ENCODE data around the gene EEFSEC.

EEFSEC gene

DNA sequence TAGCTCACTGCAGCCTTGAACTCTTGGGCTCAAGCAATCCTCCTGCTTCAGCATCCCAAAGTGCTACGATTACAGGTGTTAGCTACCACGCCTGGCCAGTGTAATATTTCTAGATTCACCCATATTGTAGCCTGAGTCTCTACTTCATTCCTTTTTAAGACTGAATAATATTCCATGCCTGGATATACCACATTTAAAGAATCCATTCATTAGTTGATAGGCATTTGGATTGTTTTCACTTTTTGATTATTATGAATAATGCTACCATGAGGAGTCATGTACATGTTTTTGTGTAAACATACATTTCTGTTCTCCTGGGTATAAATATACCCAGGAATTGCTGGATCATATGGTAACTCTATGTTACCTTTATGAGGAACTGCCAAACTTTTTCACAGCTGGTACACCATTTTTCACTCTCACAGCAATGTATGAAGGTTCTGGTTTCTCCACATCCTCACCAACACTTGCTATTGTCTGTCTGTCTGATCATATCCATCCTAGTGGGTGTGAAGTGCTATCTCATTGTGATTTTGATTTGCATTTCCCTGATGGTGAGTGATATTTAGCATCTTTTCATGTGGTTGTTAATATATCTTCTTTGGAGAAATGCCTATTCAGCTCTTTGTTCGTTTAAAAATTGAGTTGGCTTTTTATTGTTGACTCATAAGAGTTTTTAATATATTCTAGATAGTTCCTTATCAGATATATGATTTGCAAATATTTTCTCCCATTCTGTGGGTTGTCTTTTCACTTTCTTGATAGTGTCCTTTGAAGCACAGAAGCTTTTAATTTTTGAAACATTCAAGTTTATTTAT is 32.6 kb downstream of the EEFSEC start:
- no peak for DNase-seq (ENCODE audit: low read depth)

DNA sequence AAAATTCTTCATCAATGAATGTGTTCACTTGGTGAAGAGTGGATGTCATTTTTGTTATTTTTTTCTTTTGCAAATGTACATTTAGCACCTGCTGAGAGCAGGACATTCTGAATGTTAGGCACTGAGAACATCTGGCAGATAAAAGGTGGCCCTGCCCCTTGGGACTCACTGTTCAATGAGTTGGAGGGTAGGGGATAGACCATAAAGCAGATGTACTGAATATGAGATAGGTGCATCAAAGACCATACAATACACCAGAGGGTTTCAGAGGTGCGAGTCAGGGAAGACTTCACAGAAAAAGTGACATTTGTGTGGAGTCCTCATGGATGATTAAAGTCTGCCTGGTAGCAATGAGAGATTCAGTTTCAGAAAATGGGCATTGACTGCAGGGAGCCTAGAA is 34.2 kb downstream of the EEFSEC start:
- DNase-seq (ENCODE audit: low read depth): no peak

DNA sequence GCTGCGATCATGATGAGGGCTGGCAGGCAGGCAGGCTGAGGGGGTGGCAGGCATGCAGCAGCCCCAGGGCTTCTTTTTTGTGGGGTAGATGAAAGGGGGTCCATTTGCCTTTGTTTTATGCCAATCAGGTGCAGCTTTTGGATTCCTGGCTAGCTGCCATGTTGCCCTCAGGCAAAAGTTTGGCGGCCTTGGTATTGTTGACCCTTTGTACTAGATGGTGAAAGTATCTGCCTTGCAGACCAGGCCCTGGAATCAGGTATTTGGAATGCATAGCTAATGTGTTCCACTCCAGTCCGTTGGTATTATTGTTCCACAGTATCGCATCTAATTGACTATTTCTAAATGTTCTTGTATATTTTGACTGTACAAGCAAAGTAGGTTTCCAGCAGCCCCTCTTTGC is 35.0 kb downstream of the EEFSEC start:
- no peak for DNase-seq (ENCODE audit: low read depth)

DNA sequence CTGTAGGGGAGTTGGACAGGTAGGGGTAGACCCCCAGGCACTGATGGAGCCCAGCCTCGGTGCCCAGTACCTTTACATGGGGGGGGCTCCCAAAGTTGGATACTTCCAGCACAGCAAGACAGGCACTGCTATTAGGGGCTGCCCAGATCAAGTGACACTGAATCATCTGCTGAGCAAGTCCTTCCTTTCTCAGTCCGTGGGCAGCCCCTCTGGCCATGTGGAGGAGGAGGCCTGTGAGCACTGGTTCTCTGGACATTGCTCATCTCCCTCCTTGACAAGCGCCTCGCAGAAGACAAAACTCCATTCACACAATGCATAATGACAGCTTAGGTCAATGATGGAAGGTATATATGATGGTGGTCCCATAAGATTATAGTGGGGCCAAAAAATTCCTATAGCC is 35.7 kb downstream of the EEFSEC start:
- no peak for DNase-seq (ENCODE audit: low read depth)

DNA sequence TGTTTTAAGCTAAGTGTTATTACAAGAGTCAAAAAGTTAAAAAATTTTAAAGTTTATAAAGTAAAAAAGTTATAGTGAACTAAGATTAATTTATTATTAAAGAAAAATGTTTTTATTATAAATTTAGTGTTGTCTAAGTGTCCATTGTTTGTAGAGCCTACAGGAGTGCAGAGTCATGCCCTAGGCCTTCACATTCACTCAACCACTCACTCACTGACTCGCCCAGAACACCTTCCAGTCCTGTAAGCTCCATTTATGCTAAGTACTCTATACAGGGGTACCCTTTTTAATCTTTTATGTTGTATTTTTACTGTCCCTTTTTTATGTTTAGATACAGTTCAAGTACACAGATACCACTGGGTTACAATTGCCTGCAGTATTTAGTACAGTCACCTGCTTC is 37.2 kb downstream of the EEFSEC start:
- DNase-seq (ENCODE audit: low read depth): no peak

DNA sequence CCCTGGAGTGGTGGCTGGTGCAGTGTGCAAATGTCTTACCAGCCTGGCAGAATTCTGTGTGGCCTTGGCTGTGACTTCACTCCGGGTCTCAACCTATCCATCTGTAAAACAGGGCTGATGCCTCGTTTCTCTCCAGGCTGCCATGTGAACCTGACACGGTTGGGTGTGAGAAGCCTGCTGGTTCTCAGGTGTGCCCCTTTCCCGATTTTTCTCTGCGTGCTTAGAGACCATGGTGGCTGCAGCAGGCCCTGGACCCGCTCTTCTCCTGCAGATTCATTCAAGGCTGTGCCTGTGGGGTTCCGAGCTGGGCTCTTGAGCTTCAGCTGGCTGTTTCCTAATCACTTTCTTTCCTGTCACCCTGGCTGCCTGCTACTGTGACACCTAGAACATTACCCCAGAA is 38.9 kb downstream of the EEFSEC start:
- DNase-seq (ENCODE audit: low read depth): no peak

DNA sequence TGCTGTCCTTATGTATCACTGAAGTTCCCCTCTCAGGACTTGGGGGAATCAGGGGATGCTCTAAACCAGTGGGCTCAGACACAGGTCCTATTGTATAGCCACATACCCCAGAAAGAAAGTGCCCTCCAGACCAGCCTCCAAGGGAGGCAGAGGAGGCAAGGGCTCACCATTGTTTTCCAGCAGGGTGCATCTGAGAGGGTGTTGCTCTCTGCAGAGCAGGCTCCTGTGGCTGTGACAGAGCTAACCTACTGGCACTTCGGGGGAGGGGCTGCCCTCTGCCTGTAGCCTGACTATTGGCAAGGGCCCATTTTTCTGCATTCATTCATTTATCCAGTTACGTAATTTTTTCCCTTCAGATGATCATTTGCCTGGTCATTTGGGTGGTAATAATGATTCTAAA is 39.9 kb downstream of the EEFSEC start:
- DNase-seq (ENCODE audit: low read depth): no peak

DNA sequence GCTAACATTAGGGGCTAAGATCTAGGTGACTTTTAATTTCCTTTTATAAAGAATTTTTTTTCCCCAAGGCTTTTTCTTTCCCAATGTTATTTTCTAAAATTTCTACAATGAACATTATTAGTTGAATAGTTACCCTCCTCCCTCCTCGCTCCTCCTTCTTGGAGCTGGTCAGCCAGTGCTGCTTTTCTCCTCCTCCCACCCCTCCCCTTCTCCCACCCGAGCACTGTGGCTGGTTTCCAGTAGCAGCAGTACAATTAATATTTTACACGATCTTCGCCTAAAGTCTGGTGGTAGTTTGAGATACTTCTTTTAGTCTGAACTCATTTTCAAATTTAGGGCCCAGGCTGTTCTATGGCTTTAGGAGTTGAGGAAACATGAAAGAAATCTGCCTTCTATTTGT is 41.6 kb downstream of the EEFSEC start:
- DNase-seq (ENCODE audit: low read depth): no peak

DNA sequence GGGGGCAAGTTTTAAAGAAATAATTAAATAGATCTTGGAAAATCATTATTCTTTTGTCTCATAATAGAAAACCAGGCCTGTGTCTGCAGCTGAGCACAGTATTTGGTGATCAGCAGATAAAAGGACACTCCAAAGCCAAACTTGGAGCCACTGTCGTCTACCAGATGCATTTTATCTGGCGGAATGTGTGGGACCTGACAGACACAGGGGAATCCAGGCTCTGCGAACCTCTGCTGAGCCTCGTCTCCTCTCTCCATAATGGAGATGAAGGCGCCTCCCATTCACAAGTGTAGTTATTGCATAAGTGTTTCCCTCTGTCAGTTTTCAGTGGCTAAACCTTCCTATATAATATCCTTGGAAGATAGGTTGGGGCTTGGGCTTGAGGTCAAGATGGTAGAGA is 42.1 kb downstream of the EEFSEC start:
- DNase-seq (ENCODE audit: low read depth): no peak

DNA sequence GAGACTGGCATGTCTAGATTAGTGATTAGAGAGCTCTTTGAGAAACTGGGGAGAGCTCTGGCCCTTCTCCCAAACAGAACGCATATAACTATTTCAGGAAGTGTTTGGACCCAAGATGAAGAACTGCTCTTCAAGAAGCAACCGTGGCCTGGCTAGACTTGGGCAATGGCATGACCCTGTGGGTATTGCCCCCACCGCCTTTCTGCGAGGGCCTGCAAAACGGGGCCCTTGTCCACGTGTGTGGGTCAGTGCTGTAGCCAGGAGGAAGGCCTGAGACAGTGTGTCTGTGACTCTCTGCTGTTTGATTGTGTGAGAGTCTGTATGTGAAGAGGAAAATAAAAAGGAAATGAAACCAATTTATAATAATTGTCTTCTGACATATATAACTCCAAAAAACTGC is 42.5 kb downstream of the EEFSEC start:
- DNase-seq (ENCODE audit: low read depth): no peak

DNA sequence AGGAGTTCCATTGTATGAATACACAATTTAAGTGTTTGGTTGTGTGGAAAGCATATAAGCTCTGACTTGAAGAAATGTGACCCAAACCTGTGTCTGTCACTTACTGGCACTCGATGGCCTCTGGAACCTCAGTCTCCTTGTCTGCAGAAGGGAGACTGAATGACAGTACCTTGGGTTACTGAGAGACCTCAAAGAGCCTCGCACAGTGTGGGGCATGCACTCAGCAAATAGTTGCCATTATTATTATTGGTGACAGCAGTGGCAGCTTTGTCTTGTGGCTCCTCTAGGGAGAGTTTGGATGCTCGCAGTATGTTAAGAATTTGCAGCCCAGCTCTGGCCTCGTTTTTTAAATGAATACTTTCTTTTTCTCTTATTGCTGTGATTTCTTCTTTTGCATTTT is 43.4 kb downstream of the EEFSEC start:
- no peak for DNase-seq (ENCODE audit: low read depth)

DNA sequence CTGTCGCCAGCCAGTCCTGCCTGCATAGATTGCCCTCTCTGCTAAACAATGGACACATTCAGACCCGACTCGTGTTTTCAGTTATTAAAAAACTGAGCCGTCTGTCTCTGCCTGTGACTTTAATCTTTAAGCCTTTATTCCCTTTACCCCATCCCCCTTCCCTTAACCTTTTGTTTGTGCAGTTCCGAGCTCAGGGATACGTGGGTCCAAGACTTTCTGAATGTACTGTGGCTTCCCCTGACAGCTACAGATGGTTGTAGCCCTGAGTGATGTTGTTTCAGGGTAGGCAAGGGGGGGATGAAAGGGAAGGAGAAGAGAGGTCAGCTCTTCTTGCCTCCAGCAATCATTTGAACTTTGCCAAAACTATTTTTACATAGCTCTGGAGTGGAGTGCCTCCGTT is 44.6 kb downstream of the EEFSEC start:
- DNase-seq (ENCODE audit: low read depth): no peak

DNA sequence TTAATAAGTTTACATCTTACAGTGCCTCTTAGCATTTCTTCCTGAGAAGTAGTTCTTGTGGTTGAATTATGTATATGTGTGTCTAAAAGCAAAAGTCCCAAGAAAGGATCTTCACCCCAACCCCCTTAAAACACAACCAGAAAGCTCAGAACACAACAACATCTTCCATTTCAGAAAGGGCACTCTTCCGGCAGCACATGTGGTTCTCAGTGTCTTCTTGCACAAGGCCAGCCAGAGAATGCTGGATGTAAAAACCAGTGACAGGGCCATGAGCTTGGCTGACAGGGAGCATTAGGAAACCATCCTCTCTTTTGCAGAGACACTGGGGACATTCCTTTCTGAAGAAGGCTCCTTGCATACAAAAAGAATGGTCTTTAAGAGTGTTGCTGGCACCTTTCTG is 45.0 kb downstream of the EEFSEC start:
- DNase-seq (ENCODE audit: low read depth): no peak

DNA sequence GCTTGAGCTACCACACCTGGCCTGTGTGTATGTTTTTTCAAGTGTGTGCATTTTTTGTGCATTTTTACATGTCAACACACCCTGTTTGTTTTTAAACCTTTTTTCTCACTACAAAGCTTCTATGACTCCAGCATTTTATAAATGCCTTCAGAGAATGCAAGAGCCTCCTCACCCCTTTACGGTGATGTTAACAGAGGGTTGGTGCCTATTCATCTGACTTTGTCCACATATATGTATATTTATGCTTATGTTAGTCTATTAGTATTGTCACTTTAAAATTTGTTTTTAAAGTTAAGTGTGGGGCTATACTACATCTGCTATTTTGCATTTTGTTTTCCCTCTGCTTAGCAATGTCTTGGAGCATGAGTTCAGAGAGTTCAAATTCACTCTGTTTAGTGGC is 45.8 kb downstream of the EEFSEC start:
- no peak for DNase-seq (ENCODE audit: low read depth)

DNA sequence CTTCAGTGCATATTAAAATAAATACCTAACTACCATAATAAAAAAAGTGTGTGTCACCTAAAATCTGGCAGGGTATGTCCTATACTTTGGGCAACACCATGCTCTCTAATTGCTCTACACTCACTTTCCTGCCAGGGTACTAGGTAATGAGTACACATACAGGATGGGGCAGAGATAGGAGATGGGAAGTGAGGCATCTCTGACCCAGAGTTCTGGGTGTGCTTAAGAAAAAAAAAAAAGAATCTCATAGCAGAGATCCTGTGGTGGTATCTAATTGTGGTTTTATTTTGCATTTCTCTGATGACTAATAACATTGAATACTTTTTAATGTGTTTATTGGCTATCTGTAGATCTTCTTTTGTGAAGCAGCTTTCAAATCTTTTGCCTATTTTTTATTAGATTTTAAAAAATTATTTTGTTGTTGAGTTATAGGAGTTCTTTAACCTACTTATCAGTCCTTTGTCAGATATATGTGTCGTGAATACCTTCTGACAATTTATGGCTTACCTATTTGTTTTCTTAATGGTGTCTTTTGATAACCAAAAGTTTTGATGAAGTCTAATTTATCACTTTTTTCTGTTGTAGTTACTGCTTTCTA is 48.0 kb downstream of the EEFSEC start:
- no peak for DNase-seq (ENCODE audit: low read depth)

DNA sequence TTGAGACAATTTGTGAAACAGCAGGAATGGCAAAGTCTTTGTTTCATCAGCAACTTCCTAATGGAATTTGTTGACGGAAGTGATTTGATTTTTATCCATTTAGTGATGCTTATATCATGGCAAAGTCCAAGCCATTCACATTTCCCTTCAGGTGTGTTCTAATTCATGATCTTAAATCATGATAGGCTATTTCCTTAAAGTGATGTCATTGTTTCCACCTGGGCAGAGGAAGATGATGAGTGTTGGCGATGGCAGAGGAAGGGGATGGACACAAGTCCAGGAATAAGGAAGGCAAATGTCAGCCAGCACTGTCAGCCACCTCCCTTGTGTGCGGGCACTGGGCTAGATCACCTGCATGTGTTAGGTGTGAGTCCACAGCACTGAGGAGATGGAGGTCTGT is 49.9 kb downstream of the EEFSEC start:
- DNase-seq (ENCODE audit: low read depth): no peak

DNA sequence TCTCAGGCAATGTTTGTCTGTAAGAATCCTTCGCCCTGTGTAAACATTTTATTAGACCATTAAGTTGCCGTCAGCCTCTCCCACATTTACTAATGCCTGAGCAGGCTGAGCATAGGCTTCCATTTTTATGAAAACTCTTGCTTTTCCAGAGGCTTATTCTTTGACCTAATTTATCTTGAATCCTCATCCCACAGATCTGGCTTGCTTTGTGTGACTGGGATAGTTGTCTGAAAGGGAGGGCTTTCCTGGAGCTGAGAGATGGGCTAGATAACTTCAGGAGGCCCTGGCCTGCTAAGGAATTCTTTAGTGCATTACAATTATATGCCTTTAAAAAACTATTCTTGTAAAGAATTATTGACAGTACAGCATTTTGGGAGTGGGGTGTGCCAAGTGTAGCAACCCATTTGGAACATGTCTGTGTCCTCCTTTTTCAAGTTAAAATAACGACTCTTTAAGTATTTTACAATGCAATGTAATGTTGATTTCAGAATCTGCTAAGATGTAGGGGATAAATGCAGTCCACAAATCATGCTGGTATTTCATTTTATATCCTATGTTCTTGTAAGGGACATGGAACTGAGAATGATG is 52.4 kb downstream of the EEFSEC start:
- DNase-seq (ENCODE audit: low read depth): no peak

DNA sequence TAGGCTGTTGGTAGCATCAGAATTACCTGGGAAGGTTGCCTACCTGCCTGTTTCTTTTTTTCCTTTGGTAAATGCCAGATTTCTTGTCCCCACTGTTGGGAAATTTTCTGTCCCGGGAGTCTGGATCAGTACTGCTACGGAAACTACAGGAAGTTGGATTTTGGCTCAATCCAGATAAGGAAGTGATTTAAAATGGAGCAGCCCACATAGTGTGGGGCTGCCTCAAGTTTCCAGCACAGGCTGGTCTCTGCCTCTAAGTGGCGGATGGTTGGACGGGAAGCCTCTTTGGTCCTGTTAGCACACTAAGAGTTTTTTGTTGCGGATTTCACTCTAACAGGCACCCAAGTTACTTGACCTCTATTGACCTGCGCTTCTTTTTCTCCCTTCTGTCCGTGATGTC is 54.7 kb downstream of the EEFSEC start:
- DNase-seq (ENCODE audit: low read depth): no peak

DNA sequence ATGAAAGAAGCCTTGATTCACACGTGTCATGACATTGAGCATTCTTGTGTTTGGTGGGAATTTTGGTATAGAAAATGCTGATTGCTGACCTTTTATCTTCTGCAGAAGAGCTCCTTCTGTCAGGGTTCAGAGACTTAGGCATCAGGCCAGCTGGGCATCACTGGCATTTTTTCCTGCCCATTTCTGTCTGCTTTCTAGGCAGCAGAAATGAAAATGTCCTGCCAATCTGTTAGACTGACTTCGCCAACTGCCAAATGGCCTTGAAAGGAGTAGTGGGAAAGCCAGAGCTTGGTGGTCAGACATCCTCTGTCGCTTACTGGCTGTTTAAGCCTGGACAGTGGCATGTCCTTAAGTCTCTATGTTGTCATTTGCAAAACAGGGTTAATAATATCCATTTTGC is 57.4 kb downstream of the EEFSEC start:
- no peak for DNase-seq (ENCODE audit: low read depth)

DNA sequence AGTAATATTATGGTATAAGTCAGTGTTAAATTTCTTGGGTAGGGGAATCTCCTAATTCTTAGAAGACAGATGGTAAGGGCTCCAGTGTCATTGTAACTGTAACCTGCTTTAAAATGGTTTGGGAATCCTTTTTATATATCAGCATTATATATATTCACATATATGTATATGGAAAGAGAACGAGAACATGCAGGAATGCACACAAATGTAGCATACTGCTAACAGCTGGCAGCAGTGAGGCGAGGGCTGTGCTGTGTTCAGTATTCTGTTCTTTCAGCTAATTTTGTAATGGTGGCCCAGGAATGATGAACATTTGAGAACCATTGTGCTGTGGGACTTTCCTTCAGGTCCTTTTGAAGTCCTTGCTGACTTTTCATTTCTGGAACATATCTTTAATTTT is 60.8 kb downstream of the EEFSEC start:
- no peak for DNase-seq (ENCODE audit: low read depth)

DNA sequence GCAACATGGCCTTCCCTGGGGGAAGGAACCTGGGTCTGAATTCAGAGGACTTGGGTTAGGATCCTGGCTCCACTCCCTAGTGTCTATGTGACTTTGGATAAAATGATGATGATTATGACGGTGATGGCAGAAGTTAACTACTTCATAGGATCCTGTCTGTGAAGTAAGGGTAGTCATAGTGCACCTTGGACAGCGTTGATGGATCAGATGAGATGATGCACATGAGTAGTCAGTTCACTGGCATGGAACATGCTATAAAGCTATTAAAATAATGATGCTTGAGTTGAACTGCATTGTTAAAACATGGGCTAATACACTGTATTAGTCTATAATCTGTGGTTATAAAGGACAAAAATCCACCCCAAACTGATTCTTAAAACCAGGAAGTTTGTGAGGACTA is 62.0 kb downstream of the EEFSEC start:
- no peak for DNase-seq (ENCODE audit: low read depth)

DNA sequence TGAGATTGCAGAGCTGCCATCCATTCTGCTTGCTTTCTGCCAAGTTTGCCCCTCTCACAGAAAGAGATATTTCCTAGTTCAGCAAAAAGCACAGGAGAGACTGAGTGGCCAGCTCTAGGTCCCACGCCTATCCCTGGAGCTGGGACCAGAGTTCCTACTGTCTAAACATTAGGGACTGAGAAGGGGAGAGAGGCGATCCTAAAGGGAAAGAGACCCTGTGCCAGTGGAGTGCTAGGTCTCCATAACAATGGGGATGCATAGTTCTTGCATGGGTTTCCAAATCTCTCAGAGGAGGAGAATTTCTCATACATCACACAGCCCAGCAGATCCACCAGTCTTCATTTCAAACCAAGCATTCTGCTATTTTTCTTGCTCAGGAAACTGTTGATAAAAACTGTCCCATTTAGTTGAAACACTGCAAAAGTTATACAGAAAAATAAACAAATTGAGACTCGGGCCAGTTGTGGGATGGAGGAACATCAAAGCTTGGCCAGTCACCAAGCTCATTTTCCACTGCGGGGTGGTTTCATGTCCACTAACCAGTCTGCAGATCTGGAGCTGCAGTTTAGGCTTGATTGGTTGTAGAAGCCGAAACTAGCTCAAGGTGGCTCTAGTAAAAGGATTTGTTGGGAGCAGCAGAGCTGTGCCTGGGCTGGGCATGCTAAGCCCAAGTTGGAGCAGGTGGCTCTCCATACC is 62.7 kb downstream of the EEFSEC start:
- no peak for DNase-seq (ENCODE audit: low read depth)

Measured in stimulated activated CD4-positive, alpha-beta T cell treated with anti-CD3 and anti-CD28 coated beads, Interleukin-2, amount 100 ng/mL, for 4 hours (primary cell).